A673 (cell line): Measurements from ENCODE around the gene GADL1.

Experiments used
- EZH2 ChIP-seq: fragments of 200-600 bp; sonication (generic); IDR thresholded peaks from 2 replicates; pipeline ENCODE4 v1.6.1; 2017; ENCODE audit warnings: borderline replicate concordance, low read depth, mild to moderate bottlenecking, mixed read lengths, antibody characterized with exemption, low read length; ENCODE audit not compliant: poor library complexity, severe bottlenecking
- TF ChIP-seq, protein P1 (sequence below): fragments of 300-800, 200-600 bp; sonication (generic); conservative IDR thresholded peaks from 2 replicates; pipeline ENCODE4 v1.5.1; 2017; ENCODE audit warnings: low read depth, mild to moderate bottlenecking, antibody characterized with exemption, low read length, moderate library complexity, mixed read lengths

DNA sequence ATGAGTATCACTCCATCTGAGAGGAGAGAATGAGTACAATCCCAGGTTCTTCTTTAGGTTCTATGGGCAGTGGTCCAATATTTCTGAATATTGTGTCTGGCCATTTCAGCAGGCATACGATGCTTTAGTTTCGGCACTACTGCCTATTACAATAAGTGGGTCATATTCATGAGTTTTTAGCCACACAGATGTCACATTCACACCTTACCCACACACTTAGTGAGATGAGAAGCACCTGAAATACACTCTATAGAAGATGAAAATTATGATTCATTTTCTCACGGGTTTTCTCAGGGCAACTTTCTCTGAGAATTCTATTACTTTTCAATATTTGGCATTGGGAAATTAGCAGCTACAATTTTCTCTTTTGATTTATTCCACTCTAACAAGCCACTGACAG lies 155.9 kb downstream of the GADL1 start:
- TF ChIP-seq, protein P1, sequence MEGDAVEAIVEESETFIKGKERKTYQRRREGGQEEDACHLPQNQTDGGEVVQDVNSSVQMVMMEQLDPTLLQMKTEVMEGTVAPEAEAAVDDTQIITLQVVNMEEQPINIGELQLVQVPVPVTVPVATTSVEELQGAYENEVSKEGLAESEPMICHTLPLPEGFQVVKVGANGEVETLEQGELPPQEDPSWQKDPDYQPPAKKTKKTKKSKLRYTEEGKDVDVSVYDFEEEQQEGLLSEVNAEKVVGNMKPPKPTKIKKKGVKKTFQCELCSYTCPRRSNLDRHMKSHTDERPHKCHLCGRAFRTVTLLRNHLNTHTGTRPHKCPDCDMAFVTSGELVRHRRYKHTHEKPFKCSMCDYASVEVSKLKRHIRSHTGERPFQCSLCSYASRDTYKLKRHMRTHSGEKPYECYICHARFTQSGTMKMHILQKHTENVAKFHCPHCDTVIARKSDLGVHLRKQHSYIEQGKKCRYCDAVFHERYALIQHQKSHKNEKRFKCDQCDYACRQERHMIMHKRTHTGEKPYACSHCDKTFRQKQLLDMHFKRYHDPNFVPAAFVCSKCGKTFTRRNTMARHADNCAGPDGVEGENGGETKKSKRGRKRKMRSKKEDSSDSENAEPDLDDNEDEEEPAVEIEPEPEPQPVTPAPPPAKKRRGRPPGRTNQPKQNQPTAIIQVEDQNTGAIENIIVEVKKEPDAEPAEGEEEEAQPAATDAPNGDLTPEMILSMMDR, result no peak
- no peak for TF ChIP-seq EZH2
